Natural killer cell (primary cell): ENCODE measurements around the gene CTIF. TPM values are rescaled to one million over a fixed set of nuclear protein-coding genes. Genes with fewer than 3 reads are reported as not detected.

Experiments used
- ATAC-seq, 3 donors: fragments of 150-1000 bp in 2 of 3; fragments of 200-7000 bp in 1 of 3; cut with Tn5 transposase; 1 replicate in 1 of 3; 2 replicates in 2 of 3; pipeline ENCODE4 v1.10.0; 2021; ENCODE audit warnings: mild to moderate bottlenecking in 2 of 3, moderate library complexity in 2 of 3
- DNase-seq, 2 donors: peaks; one replicate each; pipeline versions ENCODE4 v3.0.0 to v3.0.0-alpha.2; 2013 to 2021; ENCODE audit warnings: mixed read lengths in 1 of 2
- H3K27ac ChIP-seq: one replicate; pipeline ENCODE4 v1.5.1; 2013; ENCODE audit warnings: mild to moderate bottlenecking, low read length
- H3K27me3 ChIP-seq: one replicate; pipeline ENCODE4 v1.6.1; 2013; ENCODE audit warnings: low read length; ENCODE audit not compliant: control insufficient read depth, insufficient read depth
- H3K36me3 ChIP-seq: one replicate; pipeline ENCODE4 v1.6.1; 2013; ENCODE audit warnings: low read length; ENCODE audit not compliant: control insufficient read depth, insufficient read depth
- H3K4me1 ChIP-seq: one replicate; pipeline ENCODE4 v1.6.1; 2013; ENCODE audit warnings: low read length; ENCODE audit not compliant: control insufficient read depth, insufficient read depth
- H3K4me3 ChIP-seq: one replicate; pipeline ENCODE4 v1.5.1; 2013; ENCODE audit warnings: low read length
- H3K9me3 ChIP-seq: one replicate; pipeline ENCODE4 v1.6.1; 2013; ENCODE audit warnings: low read length; ENCODE audit not compliant: control insufficient read depth, insufficient read depth
- H3K27ac Mint-ChIP-seq, 2 donors: one replicate each; pipeline ENCODE4 v1.8.0; 2022; ENCODE audit warnings: mild to moderate bottlenecking in 2 of 2, mixed read lengths in 2 of 2, moderate library complexity in 1 of 2
- H3K27me3 Mint-ChIP-seq, 2 donors: one replicate each; pipeline ENCODE4 v1.8.0; 2022; ENCODE audit warnings: low read depth in 2 of 2, mixed read lengths in 2 of 2
- H3K36me3 Mint-ChIP-seq: one replicate; pipeline ENCODE4 v1.8.0; 2022; ENCODE audit warnings: mixed read lengths
- H3K4me1 Mint-ChIP-seq, 2 donors: one replicate each; pipeline ENCODE4 v1.8.0; 2022; ENCODE audit warnings: mixed read lengths in 2 of 2
- H3K4me3 Mint-ChIP-seq: one replicate; pipeline ENCODE4 v1.8.0; 2022; ENCODE audit warnings: mild to moderate bottlenecking, moderate library complexity, mixed read lengths
- H3K9me3 Mint-ChIP-seq, 2 donors: one replicate each; pipeline ENCODE4 v1.8.0; 2022; ENCODE audit warnings: mixed read lengths in 2 of 2
- WGBS: methylation state at CpG from one replicate; pipeline ENCODE4 v1.1.7; 2013; ENCODE audit warnings: missing lambda C conversion rate; ENCODE audit not compliant: insufficient coverage; 5-methylcytosine and 5-hydroxymethylcytosine counted together
- intact Hi-C: fragments of 100-400 bp; cut with micrococcal nuclease; formaldehyde crosslinking; loops from one replicate; pipeline ENCODE4 v1.14.2; 2022
- total RNA-seq, 4 donors: library from RNA; stranded (reverse); fragments of 120-200 nt in 1 of 4; gene quantifications; one replicate each; pipeline versions ENCODE4 v1.2.3 to v1.2.4, GENCODE V29; 2013 to 2022
- TF ChIP-seq, protein P1 (sequence below): fragments of 200-600 bp; IDR thresholded peaks from one replicate; pipeline ENCODE4 v1.8.0; 2022; ENCODE audit warnings: antibody characterized with exemption

CTIF gene
- total RNA-seq, 3 donors from 2014 or later (not counting 1 experiment from before 2014, with no cell fraction given) = 6.9 to 10.2 (median 8.2) TPM

DNA sequence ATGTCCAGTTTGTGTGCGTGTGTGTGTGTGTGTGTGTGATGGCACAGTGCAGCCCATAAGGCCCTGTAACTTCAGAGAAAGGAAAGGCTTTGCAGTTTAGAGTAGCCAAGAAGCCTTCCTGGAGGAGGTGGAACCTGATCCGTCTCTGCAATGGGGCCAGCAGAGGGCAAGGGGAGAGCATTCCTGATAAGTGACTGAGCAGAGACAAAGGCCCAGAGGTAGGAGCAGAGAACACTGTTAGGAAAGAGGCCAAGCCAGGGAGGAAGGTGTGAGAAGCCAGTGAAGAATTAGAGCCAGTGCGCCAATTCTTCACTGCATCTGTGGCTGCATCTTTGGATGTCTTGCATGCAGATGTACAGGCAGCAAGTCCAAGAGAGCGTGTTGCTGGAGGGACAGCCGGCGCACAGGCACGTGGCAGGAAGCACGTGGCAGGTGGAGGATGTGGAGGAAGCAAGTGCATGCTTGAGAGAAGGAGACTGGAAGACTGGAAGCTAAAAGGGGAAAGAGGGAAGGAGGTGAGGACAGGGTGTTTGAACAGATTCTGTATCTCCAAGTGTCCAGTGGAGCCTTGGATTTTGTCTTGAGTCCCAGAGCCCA is 196.3 kb downstream of the CTIF start:
- Mint-ChIP-seq H3K27ac (no peak overlapping the region), H3K9me3 (no peaks in the 10 kb centered on the region), H3K27me3 (peaks cover 0 to 5% of the 10 kb centered on the region in 2 donors), H3K4me1 (peaks cover 4 to 11% of the 10 kb centered on the region in 2 donors), H3K36me3 (no peaks in the 10 kb centered on the region), H3K4me3 (no peak overlapping the region)
- DNase-seq (no peak), ATAC-seq (no peak)
- Histone ChIP-seq H3K27me3 (no peaks in the 10 kb centered on the region), H3K9me3 (no peaks in the 10 kb centered on the region), H3K36me3 (no peaks in the 10 kb centered on the region), H3K4me1 (no peaks in the 10 kb centered on the region), H3K4me3 (no peak overlapping the region), H3K27ac (no peak overlapping the region)
- WGBS = 54% methylated on average over 8 of the region's 8 CpGs
- TF ChIP-seq, protein P1, sequence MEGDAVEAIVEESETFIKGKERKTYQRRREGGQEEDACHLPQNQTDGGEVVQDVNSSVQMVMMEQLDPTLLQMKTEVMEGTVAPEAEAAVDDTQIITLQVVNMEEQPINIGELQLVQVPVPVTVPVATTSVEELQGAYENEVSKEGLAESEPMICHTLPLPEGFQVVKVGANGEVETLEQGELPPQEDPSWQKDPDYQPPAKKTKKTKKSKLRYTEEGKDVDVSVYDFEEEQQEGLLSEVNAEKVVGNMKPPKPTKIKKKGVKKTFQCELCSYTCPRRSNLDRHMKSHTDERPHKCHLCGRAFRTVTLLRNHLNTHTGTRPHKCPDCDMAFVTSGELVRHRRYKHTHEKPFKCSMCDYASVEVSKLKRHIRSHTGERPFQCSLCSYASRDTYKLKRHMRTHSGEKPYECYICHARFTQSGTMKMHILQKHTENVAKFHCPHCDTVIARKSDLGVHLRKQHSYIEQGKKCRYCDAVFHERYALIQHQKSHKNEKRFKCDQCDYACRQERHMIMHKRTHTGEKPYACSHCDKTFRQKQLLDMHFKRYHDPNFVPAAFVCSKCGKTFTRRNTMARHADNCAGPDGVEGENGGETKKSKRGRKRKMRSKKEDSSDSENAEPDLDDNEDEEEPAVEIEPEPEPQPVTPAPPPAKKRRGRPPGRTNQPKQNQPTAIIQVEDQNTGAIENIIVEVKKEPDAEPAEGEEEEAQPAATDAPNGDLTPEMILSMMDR = no peak
- intact Hi-C loops = no loop called here

DNA sequence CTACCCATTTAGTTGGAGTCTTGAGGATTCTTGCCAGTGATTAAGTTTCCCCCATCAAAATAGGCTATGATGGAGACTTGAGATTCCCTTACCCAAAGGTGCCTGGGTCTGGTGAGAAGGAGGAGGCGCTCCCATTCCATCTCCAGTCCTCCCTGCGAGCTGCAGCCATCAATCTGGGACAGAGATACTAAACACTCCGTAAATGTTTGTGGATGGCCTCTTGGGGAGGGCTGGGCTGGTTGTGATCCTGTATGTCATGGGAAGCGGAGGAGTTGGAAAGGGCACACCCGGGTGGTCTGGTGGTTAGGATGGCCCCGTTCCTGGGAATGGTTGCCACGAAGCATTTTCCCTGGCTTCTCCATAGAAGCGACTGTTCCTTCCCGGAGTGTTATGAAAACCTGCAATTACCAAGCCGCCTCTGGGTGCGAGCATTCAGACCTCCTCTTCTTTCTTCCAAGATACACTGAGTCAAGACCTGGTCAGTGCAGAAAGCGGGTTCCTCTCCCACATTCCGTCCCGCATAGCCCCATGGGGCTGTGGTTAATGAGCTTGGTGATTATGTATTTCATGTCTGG is 196.9 kb downstream of the CTIF start:
- H3K27me3 ChIP-seq = no peaks in the 10 kb centered on the region
- no peaks in the 10 kb centered on the region for H3K9me3 ChIP-seq
- intact Hi-C loops = no loop called here
- H3K4me1 ChIP-seq = no peaks in the 10 kb centered on the region
- no peak for DNase-seq
- Mint-ChIP-seq H3K4me3 (no peak overlapping the region), H3K36me3 (no peaks in the 10 kb centered on the region), H3K27me3 (peaks cover 0 to 4% of the 10 kb centered on the region in 2 donors), H3K27ac (no peak overlapping the region), H3K9me3 (no peaks in the 10 kb centered on the region), H3K4me1 (peaks cover 4 to 11% of the 10 kb centered on the region in 2 donors)
- ATAC-seq = no peak
- no peaks in the 10 kb centered on the region for H3K36me3 ChIP-seq
- TF ChIP-seq, protein P1 = no peak
- 95% methylated on average over 14 of the region's 14 CpGs for WGBS
- H3K27ac ChIP-seq = no peak overlapping the region
- H3K4me3 ChIP-seq = no peak overlapping the region

DNA sequence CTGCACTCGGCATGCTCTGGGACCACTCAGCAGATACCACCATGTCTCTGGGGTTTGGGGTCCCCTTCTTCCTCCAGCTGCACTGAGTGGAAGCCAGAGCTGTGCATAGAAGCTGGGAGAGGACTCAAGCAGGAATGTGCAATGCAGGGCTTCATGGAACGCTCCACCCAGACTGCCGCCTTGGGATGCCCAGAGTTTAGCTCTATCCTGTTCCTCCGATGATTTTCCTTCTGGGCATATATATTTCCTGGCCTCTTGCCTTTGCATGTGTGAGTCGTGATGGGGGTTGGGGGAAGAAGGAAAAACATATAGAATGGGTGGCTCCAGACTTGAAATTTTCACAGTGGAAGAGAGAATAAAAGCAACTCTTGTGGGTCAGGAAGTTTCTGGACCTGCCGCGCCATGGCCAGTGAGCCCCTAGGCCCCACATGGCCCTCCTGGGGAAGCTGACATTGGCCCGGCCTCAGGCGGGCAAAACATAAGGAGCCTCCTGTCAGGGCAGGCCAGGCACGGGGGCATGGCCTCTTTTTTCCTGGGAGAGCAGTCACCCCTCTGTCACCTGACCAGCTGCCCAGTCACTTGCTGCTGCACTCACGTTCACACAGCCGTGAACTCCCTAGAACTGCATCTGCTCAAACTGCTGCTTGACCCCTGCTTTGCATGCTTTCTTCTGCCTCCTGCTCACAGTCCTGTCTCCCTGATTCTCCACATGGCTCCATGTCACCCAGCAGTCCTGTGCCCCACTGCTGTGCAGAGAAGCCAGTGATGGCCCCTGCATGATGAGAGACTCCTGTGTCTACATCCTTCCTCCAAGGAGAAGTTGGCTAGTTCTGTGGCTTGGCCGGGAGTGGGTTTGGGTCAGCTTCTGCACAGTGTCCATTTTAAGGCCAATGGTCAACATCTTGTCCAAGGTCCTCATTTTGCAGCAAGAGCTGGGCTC is 197.8 kb downstream of the CTIF start:
- H3K27ac Mint-ChIP-seq = no peak overlapping the region
- H3K4me1 Mint-ChIP-seq = peaks cover 4 to 11% of the 10 kb centered on the region in 2 donors
- TF ChIP-seq, protein P1 = no peak
- intact Hi-C loops = no loop called here
- Histone ChIP-seq H3K27me3 (no peaks in the 10 kb centered on the region), H3K4me3 (no peak overlapping the region), H3K36me3 (no peaks in the 10 kb centered on the region), H3K4me1 (no peaks in the 10 kb centered on the region), H3K9me3 (no peaks in the 10 kb centered on the region), H3K27ac (no peak overlapping the region)
- no peak for DNase-seq
- WGBS = 95% methylated on average over 13 of the region's 13 CpGs
- peaks cover 0 to 2% of the 10 kb centered on the region in 2 donors for H3K27me3 Mint-ChIP-seq
- no peak for ATAC-seq
- no peaks in the 10 kb centered on the region for H3K36me3 Mint-ChIP-seq
- no peak overlapping the region for H3K4me3 Mint-ChIP-seq
- no peaks in the 10 kb centered on the region for H3K9me3 Mint-ChIP-seq
